GM23248 (cell line): ENCODE measurements around the gene MICAL2. TPM values are rescaled to one million over a fixed set of nuclear protein-coding genes. Genes with fewer than 3 reads are reported as not detected.

ENCODE experiments used
- DNase-seq: peaks from one replicate; pipeline ENCODE4 v3.0.0-alpha.2; 2015
- H2AFZ ChIP-seq: fragments of 200-600 bp; sonication (generic); 2 replicates; pipeline ENCODE4 v1.6.1; 2016; ENCODE audit warnings: antibody characterized with exemption
- H3F3A ChIP-seq: fragments of 200-600 bp; sonication (generic); 2 replicates; pipeline ENCODE4 v1.6.1; 2016; ENCODE audit warnings: mild to moderate bottlenecking, antibody characterized with exemption, mixed run types; ENCODE audit not compliant: insufficient read depth
- H3K27ac ChIP-seq: fragments of 200-600 bp; sonication (generic); 2 replicates; pipeline ENCODE4 v1.5.1; 2016; ENCODE audit warnings: mild to moderate bottlenecking
- H3K27me3 ChIP-seq: fragments of 200-600 bp; sonication (generic); replicated peaks from 2 replicates; pipeline ENCODE4 v1.6.1; 2016; ENCODE audit warnings: mild to moderate bottlenecking; ENCODE audit not compliant: insufficient read depth
- H3K36me3 ChIP-seq: fragments of 200-600 bp; sonication (generic); 2 replicates; pipeline ENCODE4 v1.6.1; 2016; ENCODE audit warnings: low read depth, mild to moderate bottlenecking
- H3K4me1 ChIP-seq: fragments of 200-600 bp; sonication (generic); 2 replicates; pipeline ENCODE4 v1.6.1; 2016; ENCODE audit warnings: mild to moderate bottlenecking; ENCODE audit not compliant: insufficient read depth
- H3K4me2 ChIP-seq: fragments of 200-600 bp; sonication (generic); one replicate; pipeline ENCODE4 v1.6.1; 2016; ENCODE audit warnings: mild to moderate bottlenecking; ENCODE audit not compliant: unreplicated experiment
- H3K4me3 ChIP-seq: fragments of 200-600 bp; sonication (generic); 2 replicates; pipeline ENCODE4 v1.5.1; 2016; ENCODE audit warnings: mild to moderate bottlenecking
- H3K79me2 ChIP-seq: fragments of 200-600 bp; sonication (generic); 2 replicates; pipeline ENCODE4 v1.6.1; 2016; ENCODE audit warnings: mild to moderate bottlenecking; ENCODE audit not compliant: insufficient read depth
- H3K9ac ChIP-seq: fragments of 200-600 bp; sonication (generic); 2 replicates; pipeline ENCODE4 v1.6.1; 2016; ENCODE audit warnings: mild to moderate bottlenecking
- H3K9me2 ChIP-seq: fragments of 200-600 bp; sonication (generic); 2 replicates; pipeline ENCODE4 v1.6.1; 2016; ENCODE audit warnings: mixed run types, mild to moderate bottlenecking, moderate library complexity; ENCODE audit not compliant: insufficient read depth
- H3K9me3 ChIP-seq: fragments of 200-600 bp; sonication (generic); one replicate; pipeline ENCODE4 v1.6.1; 2017; ENCODE audit warnings: low read depth
- H4K20me1 ChIP-seq: fragments of 200-600 bp; sonication (generic); 2 replicates; pipeline ENCODE4 v1.6.0; 2016; ENCODE audit not compliant: insufficient read depth
- EZH2 ChIP-seq: fragments of 200-600 bp; sonication (generic); IDR thresholded peaks from 2 replicates; pipeline ENCODE4 v1.6.1; 2018; ENCODE audit warnings: antibody characterized with exemption, mild to moderate bottlenecking; ENCODE audit not compliant: insufficient read depth, poor library complexity, severe bottlenecking
- EZH2phosphoT487 ChIP-seq: fragments of 200-600 bp; sonication (generic); IDR thresholded peaks from 2 replicates; pipeline ENCODE4 v1.6.1; 2018; ENCODE audit warnings: antibody characterized with exemption, moderate library complexity, mild to moderate bottlenecking, low read depth; ENCODE audit not compliant: insufficient read depth
- WGBS, 2 experiments: methylation state at CpG; one replicate each; pipeline ENCODE4 v1.1.6; 2015 to 2017; ENCODE audit warnings: low lambda C conversion rate in 2 of 2, low coverage in 1 of 2; ENCODE audit errors: missing lambda C conversion rate in 2 of 2; 5-methylcytosine and 5-hydroxymethylcytosine counted together
- in situ Hi-C: fragments of 300-500 bp; cut with MboI; formaldehyde crosslinking; loops from 2 replicates; pipeline ENCODE4 v1.15.0; 2020
- polyA plus RNA-seq: library from polyadenylated mRNA; unstranded; fragments of >200 nt; fragmentation: Nextera tagmentation; extraction: Ambion mirVana; gene quantifications from 2 replicates; pipeline ENCODE4 v1.2.1, GENCODE V29; 2016
- total RNA-seq: library from RNA; depleted of rRNA; stranded (reverse); fragments of >200 nt; shearing (Covaris generic); gene quantifications from 2 replicates; pipeline ENCODE4 v1.2.3, GENCODE V29; 2014

Gene MICAL2
- total and polyA plus RNA-seq, 2 experiments from 2014 or later = 83.3 to 158 TPM

- peaks cover 38% of the 10 kb centered on the region; the same call in 1 of the 2 replicates for H3K36me3 ChIP-seq
- TF ChIP-seq EZH2phosphoT487 (no peak), EZH2 (no peak)
- no peak overlapping the region for H2AFZ ChIP-seq
- no peaks in the 10 kb centered on the region for H3K27me3 ChIP-seq
- no peaks in the 10 kb centered on the region for H3K9me3 ChIP-seq
- H3K27ac ChIP-seq = no peak overlapping the region
- no peaks in the 10 kb centered on the region for H3K9me2 ChIP-seq
- H3K79me2 ChIP-seq = no peaks in the 10 kb centered on the region
- H4K20me1 ChIP-seq = no peaks in the 10 kb centered on the region
- 0 out of 2 replicates have a peak, but pooled peaks cover 6% of the 10 kb centered on the region for H3F3A ChIP-seq
- in situ Hi-C loops = no loop called here
- H3K4me3 ChIP-seq = no peak overlapping the region
- no peak for DNase-seq
- no peak overlapping the region for H3K9ac ChIP-seq
- WGBS, 2 experiments = 95 to 96% methylated on average over 6 of the region's 6 CpGs
- H3K4me2 ChIP-seq = no peak overlapping the region
- no peaks in the 10 kb centered on the region for H3K4me1 ChIP-seq
Measured at GRCh38 chr11:12221051-12221535, 110.7 kb downstream of the MICAL2 start.

- in situ Hi-C loops = no loop called here
- no peaks in the 10 kb centered on the region for H3K4me1 ChIP-seq
Measured at GRCh38 chr11:12222055-12222792, 111.8 kb downstream of the MICAL2 start.

DNA sequence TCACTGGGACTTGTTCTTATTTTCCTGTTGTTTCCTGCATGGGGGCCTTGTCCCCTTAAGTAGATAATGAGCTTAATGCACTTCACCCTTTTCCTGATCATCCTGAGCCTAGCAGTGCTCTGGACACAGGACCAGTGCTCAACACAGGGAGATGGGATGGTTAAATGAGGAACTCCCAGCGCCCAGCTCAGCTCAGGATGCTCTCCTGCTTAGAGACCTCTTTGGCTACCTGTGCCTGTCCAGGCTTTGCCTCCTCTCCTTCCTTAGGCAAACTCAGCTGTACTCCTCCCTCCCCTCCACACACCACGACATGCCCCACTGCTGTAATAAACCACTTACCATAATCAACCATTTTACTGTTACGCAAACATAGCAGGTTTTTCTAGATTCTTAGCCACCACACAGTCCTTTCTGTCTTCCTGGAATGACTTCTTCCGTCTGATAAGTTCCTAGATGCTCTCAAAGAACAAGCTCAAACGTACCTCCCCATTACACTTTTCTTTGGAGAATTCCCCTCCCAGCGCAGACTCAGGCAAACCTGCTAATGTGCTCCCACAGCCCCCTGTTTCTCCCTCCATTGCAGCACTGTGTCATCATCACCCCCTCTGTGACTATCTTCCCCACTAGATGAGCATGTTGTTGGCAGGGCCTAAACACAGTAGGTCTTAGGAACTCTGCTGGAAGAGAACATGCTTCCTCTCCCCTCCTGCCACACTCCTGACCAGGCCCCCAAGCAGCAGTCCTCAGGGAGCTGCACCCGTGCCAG is 113.6 kb downstream of the MICAL2 start:
- Histone ChIP-seq H3K9me3 (no peaks in the 10 kb centered on the region), H3K36me3 (peaks cover 35% of the 10 kb centered on the region; the same call in 1 of the 2 replicates), H2AFZ (no peak overlapping the region), H3K4me2 (no peak overlapping the region), H3K9me2 (no peaks in the 10 kb centered on the region), H3K79me2 (no peaks in the 10 kb centered on the region), H3K4me1 (no peaks in the 10 kb centered on the region), H3K27ac (no peak overlapping the region), H3K4me3 (no peak overlapping the region), H4K20me1 (no peaks in the 10 kb centered on the region), H3F3A (peaks cover 17% of the 10 kb centered on the region), H3K9ac (no peak overlapping the region), H3K27me3 (no peaks in the 10 kb centered on the region)
- WGBS, 2 experiments = 83 to 94% methylated on average over 6 to 7 of the region's 7 CpGs
- in situ Hi-C loops = no loop called here
- no peak for DNase-seq
- TF ChIP-seq EZH2 = no peak
- TF ChIP-seq EZH2phosphoT487 = no peak

More at GRCh38 chr11:12222055-12222792, 111.8 kb downstream of the MICAL2 start:
- Histone ChIP-seq H4K20me1 (no peaks in the 10 kb centered on the region), H3K27me3 (no peaks in the 10 kb centered on the region), H2AFZ (no peak overlapping the region), H3K36me3 (peaks cover 36% of the 10 kb centered on the region; the same call in 1 of the 2 replicates), H3F3A (peaks cover 12% of the 10 kb centered on the region), H3K79me2 (no peaks in the 10 kb centered on the region), H3K4me2 (no peak overlapping the region), H3K4me3 (no peak overlapping the region), H3K9me3 (no peaks in the 10 kb centered on the region), H3K9ac (no peak overlapping the region), H3K9me2 (no peaks in the 10 kb centered on the region), H3K27ac (no peak overlapping the region)
- DNase-seq = no peak
- WGBS, 2 experiments = 92 to 95% methylated on average over 16 to 17 of the region's 17 CpGs
- TF ChIP-seq EZH2 (no peak), EZH2phosphoT487 (no peak)

DNA sequence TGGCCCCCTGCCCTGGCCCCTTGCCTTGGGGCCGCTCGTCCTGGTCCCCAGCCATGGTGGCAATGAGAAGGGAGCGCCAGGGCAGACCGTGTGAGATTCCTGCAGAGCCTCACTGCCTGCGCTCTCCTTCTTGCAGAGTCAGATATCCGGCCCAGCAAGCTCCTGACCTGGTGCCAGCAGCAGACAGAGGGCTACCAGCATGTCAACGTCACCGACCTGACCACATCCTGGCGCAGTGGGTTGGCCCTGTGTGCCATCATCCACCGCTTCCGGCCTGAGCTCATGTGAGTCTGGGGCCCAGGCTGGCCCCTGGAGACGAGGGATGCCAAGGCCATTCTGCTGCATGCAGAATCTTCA is 114.1 kb downstream of the MICAL2 start:
- H3K27ac ChIP-seq = no peak overlapping the region

More for the DNA sequence above, 114.1 kb downstream of the MICAL2 start:
- H3K9me2 ChIP-seq = no peaks in the 10 kb centered on the region
- no peak overlapping the region for H3K4me2 ChIP-seq
- H3K9ac ChIP-seq = no peak overlapping the region
- H3K27me3 ChIP-seq = no peaks in the 10 kb centered on the region
- no peak overlapping the region for H2AFZ ChIP-seq
- 83 to 88% methylated on average over 12 of the region's 12 CpGs for WGBS, 2 experiments
- no peaks in the 10 kb centered on the region for H3K79me2 ChIP-seq
- no peak for TF ChIP-seq EZH2
- no peak for TF ChIP-seq EZH2phosphoT487
- no peaks in the 10 kb centered on the region for H4K20me1 ChIP-seq
- no peaks in the 10 kb centered on the region for H3K9me3 ChIP-seq
- H3K4me1 ChIP-seq = no peaks in the 10 kb centered on the region
- H3F3A ChIP-seq = peaks cover 17% of the 10 kb centered on the region
- DNase-seq = no peak
- H3K36me3 ChIP-seq = peaks cover 33% of the 10 kb centered on the region; the same call in 1 of the 2 replicates
- H3K4me3 ChIP-seq = no peak overlapping the region
- in situ Hi-C loops = no loop called here
